HepG2 (cell line): ENCODE data around the gene LBX2. TPM values are rescaled to one million over a fixed set of nuclear protein-coding genes. Genes with fewer than 3 reads are reported as not detected.

ENCODE experiments used
- CEBPG ChIP-seq: IDR thresholded peaks from 2 replicates; pipeline ENCODE4 v1.6.1; 2016
- SMARCE1 ChIP-seq: fragments of 450-650 bp; IDR thresholded peaks from 2 replicates; pipeline ENCODE4 v1.6.1; 2017; ENCODE audit warnings: borderline replicate concordance
- ZBTB3 ChIP-seq: sonication (generic); formaldehyde crosslinking; IDR thresholded peaks from 2 replicates; pipeline ENCODE4 v1.4.0; 2020; ENCODE audit warnings: low read depth, mild to moderate bottlenecking, moderate library complexity, missing genetic modification reagents, borderline replicate concordance
- ZNF605 ChIP-seq: sonication (generic); formaldehyde crosslinking; IDR thresholded peaks from 2 replicates; pipeline ENCODE4 v1.8.0; 2022; ENCODE audit warnings: mild to moderate bottlenecking, missing genetic modification reagents
- polyA plus RNA-seq, 8 experiments: library from polyadenylated mRNA; depleted of rRNA in 3 of 8; stranded (reverse) in 7 of 8; unstranded in 1 of 8; fragments of >200 nt; fragmentation: Illumina TruSeq in 4 of 8; extraction: Trizol in 4 of 8; gene quantifications; 2 replicates each; pipeline versions ENCODE4 v1.2.1 to v1.2.3, GENCODE V29; 2011 to 2016; ENCODE audit warnings: low read depth in 4 of 8, missing spikeins in 1 of 8, mixed read lengths in 1 of 8; ENCODE audit not compliant: insufficient read depth in 1 of 8
- total RNA-seq, 5 experiments: library from RNA; depleted of rRNA; stranded (reverse); fragments of >200 nt; fragmentation: Illumina TruSeq; extraction: Trizol; gene quantifications; 2 replicates each; pipeline ENCODE4 v1.2.3, GENCODE V29; 2016; ENCODE audit warnings: low read depth in 1 of 5
- TF ChIP-seq, protein P1 (sequence below): sonication (generic); formaldehyde crosslinking; IDR thresholded peaks from 2 replicates; pipeline ENCODE4 v1.5.0; 2020; ENCODE audit warnings: mild to moderate bottlenecking, missing genetic modification reagents, borderline replicate concordance

Gene LBX2
- total and polyA plus RNA-seq, 2 of the 13 experiments (the other 11 are each of a cell fraction or from before 2014, with no cell fraction given), result 6.4 to 8.1 TPM

DNA sequence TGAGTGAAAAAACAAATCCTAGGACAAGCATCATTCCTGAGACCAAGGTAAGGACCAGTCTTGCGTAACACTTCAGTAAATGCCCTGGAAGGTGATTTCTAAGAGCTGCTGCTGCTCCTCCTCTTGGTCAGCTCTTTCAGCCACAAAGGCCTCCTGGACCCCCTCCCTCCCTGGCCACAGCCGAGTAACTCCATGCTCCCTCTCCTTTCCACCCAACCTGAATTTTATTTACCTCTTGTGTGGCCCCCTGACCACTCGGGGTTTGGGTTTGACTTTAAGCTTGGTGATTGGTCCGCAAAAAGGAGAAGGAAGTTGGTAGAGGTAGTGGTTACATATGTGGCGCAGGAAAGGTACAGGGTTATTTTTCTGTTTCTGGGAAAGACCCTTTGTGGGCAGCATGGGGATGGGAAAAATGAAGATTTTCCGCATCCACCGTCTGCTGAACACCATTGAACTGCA is 39.5 kb upstream of the LBX2 start (continued):
- TF ChIP-seq, protein P1, sequence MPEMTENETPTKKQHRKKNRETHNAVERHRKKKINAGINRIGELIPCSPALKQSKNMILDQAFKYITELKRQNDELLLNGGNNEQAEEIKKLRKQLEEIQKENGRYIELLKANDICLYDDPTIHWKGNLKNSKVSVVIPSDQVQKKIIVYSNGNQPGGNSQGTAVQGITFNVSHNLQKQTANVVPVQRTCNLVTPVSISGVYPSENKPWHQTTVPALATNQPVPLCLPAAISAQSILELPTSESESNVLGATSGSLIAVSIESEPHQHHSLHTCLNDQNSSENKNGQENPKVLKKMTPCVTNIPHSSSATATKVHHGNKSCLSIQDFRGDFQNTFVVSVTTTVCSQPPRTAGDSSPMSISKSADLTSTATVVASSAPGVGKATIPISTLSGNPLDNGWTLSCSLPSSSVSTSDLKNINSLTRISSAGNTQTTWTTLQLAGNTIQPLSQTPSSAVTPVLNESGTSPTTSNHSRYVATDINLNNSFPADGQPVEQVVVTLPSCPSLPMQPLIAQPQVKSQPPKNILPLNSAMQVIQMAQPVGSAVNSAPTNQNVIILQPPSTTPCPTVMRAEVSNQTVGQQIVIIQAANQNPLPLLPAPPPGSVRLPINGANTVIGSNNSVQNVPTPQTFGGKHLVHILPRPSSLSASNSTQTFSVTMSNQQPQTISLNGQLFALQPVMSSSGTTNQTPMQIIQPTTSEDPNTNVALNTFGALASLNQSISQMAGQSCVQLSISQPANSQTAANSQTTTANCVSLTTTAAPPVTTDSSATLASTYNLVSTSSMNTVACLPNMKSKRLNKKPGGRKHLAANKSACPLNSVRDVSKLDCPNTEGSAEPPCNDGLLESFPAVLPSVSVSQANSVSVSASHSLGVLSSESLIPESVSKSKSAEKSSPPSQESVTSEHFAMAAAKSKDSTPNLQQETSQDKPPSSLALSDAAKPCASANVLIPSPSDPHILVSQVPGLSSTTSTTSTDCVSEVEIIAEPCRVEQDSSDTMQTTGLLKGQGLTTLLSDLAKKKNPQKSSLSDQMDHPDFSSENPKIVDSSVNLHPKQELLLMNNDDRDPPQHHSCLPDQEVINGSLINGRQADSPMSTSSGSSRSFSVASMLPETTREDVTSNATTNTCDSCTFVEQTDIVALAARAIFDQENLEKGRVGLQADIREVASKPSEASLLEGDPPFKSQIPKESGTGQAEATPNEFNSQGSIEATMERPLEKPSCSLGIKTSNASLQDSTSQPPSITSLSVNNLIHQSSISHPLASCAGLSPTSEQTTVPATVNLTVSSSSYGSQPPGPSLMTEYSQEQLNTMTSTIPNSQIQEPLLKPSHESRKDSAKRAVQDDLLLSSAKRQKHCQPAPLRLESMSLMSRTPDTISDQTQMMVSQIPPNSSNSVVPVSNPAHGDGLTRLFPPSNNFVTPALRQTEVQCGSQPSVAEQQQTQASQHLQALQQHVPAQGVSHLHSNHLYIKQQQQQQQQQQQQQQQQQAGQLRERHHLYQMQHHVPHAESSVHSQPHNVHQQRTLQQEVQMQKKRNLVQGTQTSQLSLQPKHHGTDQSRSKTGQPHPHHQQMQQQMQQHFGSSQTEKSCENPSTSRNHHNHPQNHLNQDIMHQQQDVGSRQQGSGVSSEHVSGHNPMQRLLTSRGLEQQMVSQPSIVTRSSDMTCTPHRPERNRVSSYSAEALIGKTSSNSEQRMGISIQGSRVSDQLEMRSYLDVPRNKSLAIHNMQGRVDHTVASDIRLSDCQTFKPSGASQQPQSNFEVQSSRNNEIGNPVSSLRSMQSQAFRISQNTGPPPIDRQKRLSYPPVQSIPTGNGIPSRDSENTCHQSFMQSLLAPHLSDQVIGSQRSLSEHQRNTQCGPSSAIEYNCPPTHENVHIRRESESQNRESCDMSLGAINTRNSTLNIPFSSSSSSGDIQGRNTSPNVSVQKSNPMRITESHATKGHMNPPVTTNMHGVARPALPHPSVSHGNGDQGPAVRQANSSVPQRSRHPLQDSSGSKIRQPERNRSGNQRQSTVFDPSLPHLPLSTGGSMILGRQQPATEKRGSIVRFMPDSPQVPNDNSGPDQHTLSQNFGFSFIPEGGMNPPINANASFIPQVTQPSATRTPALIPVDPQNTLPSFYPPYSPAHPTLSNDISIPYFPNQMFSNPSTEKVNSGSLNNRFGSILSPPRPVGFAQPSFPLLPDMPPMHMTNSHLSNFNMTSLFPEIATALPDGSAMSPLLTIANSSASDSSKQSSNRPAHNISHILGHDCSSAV (CRISPR knock-in tag), result no peak
- TF ChIP-seq ZBTB3 (CRISPR knock-in tag) (no peak), SMARCE1 (no peak), CEBPG (CRISPR knock-in tag) (peak; percentile 25; the same call in 1 of the 2 replicates), ZNF605 (CRISPR knock-in tag) (no peak)
- TF ChIP-seq, all 625 proteins: peak for 2
